Measurements from ENCODE around the gene TLE3.

Gene TLE3

GRCh38 chr15:70027518-70027917 lies 70.2 kb downstream of the TLE3 start:
- DNase-seq (ENCODE audit: low read depth), result no peak

- DNase-seq (ENCODE audit: low read depth), result no peak
These were observed 70.7 kb downstream of the TLE3 start for GRCh38 chr15:70026991-70027390.

- no peak for DNase-seq (ENCODE audit: low read depth)
These were observed 72.1 kb downstream of the TLE3 start for GRCh38 chr15:70025413-70026296.

- DNase-seq (ENCODE audit: low read depth), result no peak
These were observed 73.2 kb downstream of the TLE3 start for GRCh38 chr15:70024521-70024920.

GRCh38 chr15:70023769-70024491 lies 73.8 kb downstream of the TLE3 start:
- DNase-seq (ENCODE audit: low read depth), result peak; percentile 46

- DNase-seq (ENCODE audit: low read depth), result peak; percentile 39
These were observed 74.5 kb downstream of the TLE3 start for GRCh38 chr15:70023064-70023768.

GRCh38 chr15:70020229-70020628 lies 77.5 kb downstream of the TLE3 start:
- no peak for DNase-seq (ENCODE audit: low read depth)

GRCh38 chr15:70018646-70019600 lies 78.8 kb downstream of the TLE3 start:
- DNase-seq (ENCODE audit: low read depth), result no peak

GRCh38 chr15:70017801-70018200 lies 79.9 kb downstream of the TLE3 start:
- DNase-seq (ENCODE audit: low read depth), result no peak

- no peak for DNase-seq (ENCODE audit: low read depth)
These were observed 80.7 kb downstream of the TLE3 start for GRCh38 chr15:70017025-70017424.

- DNase-seq (ENCODE audit: low read depth), result no peak
These were observed 81.2 kb downstream of the TLE3 start for GRCh38 chr15:70016511-70016994.

GRCh38 chr15:70014860-70015490 lies 82.7 kb downstream of the TLE3 start:
- no peak for DNase-seq (ENCODE audit: low read depth)

GRCh38 chr15:70014331-70014730 lies 83.4 kb downstream of the TLE3 start:
- no peak for DNase-seq (ENCODE audit: low read depth)

GRCh38 chr15:70013656-70014313 lies 83.9 kb downstream of the TLE3 start:
- DNase-seq (ENCODE audit: low read depth), result no peak

- no peak for DNase-seq (ENCODE audit: low read depth)
These were observed 84.8 kb downstream of the TLE3 start for GRCh38 chr15:70012895-70013294.

GRCh38 chr15:70008697-70009290 lies 88.9 kb downstream of the TLE3 start:
- DNase-seq (ENCODE audit: low read depth), result no peak

GRCh38 chr15:70006259-70007147 lies 91.2 kb downstream of the TLE3 start:
- no peak for DNase-seq (ENCODE audit: low read depth)

- no peak for DNase-seq (ENCODE audit: low read depth)
These were observed 92.9 kb downstream of the TLE3 start for GRCh38 chr15:70004826-70005225.

- no peak for DNase-seq (ENCODE audit: low read depth)
These were observed 94.8 kb downstream of the TLE3 start for GRCh38 chr15:70002897-70003296.
